Measurements from ENCODE around the gene STAP2.

Gene STAP2

DNA sequence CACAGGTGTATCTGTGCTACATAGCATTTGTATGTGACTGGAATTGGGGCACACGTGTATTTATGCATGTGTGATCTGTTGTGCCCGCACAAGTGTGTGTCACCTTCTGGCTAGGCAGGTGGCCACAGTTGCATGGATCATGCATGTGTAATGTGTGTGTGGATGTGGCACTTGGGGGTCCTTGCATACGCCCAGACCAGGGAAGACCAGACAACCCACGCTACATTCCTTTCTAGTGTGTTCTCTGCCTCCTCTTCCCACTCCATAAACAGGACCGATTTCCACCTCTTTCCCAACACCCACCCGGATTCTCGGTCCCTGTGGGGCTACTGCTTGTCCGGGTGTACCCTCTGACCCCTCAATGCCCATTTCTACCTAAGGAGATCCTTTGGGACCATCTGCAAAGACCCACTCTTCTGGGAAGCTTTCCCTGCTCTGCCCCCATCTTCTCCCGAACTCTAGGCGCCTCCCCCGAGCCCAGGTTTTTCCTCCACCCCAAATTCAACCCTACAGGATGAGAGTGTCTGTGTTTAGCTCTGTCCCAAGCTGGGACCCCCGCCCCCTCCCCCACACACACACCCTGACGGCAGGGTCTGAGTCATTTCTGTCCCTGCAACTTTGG, 12.3 kb downstream of the STAP2 start:
- no peak for DNase-seq

DNA sequence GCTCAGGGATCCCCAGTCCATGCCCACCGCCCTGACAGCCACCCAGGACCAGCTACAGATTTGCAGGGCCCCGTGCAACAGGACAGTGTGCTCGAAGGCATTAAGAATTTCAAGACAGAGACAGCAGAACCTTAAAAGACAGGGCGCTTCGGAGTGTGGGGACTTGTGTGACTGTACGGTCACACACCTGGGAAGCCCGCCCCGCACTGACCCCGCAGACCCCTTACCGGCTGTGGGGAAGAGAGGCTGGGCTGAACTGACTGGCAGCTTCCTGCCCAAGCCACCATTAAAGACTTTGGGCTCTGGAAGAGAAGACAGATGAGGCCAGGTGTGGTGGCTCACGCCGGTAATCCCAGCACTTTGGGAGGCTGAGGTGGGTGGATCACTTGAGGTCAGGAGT, 14.4 kb downstream of the STAP2 start:
- DNase-seq = no peak

DNA sequence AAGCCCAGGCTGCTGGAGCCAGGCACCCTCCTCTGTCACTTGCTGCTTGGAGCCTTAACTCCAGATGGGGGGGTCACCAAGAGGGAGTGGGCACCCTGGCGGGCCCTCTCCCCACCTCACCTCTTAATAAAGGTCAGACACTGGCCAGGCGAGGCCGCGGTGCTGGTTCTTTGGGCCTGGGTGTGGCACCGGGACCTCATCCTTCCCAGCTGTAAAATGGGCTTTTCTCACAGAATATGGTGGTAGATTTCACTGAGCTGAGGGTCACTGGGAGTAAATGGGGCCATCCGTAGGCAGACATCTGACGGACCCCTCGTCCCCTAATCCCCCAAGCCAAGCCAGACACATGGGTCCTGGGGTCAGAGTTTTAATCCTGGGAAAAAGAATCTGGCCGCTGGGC, 14.9 kb downstream of the STAP2 start:
- DNase-seq = no peak

GRCh38 chr19:4322942-4323665, 15.5 kb downstream of the STAP2 start:
- DNase-seq = no peak

DNA sequence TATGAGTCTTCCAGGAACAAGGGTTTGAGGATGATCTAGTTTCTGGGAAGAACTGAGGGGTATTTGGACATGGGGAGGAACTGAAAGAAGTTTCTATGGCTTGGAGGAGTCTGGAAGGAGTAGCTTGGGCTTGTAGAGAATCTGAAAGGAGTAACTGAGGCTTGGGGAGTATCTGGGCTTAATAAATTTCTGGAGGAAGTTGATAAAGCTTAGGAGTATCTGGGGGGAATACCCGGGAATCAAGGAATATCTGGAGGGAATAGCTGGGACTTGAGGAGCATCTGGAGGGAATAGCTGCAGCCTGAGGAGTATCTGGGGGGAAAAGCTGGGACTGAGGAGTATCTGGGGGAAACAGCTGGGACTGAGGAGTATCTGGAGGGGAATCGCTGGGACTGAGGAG, 18.2 kb downstream of the STAP2 start:
- no peak for DNase-seq

GRCh38 chr19:4319067-4319718, 19.4 kb downstream of the STAP2 start:
- no peak for DNase-seq

DNA sequence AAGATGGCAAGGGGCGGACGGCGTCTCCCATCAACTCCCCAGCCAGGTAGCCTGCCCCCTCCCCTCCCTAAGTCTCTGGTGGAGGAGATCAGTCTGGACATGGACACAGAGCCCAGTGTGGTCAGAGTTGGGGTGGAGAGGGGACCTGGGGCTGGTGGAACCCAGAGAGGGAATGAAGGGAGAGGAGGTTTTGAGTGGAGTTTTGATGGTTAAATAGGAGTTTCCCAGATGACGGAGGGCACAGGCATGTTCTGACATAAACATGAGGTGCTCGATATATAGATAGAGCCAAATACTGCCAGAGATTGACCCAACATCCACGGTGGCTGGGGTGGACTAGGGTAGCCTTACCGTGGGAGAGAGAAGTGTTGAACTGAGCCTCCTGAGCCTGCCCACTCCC, 20.2 kb downstream of the STAP2 start:
- no peak for DNase-seq

DNA sequence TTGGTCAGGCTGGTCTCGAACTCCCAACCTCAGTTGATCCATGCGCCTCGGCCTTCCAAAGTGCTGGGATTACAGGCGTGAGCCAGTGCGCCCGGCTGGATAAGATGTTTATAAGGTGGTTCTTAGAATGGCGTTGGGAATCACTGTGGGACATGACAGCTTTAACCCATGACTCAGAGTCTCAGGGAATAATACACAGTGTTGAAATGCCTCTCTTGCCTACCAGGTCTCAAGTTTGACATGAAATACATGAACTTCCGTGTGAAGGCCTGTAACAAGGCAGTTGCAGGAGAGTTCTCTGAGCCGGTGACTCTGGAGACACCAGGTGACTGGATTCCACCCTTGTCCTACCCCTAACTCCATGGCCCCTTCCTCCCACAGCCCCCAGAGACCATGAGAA, 21.7 kb downstream of the STAP2 start:
- DNase-seq = no peak

GRCh38 chr19:4313847-4314490, 24.7 kb downstream of the STAP2 start:
- DNase-seq = no peak

DNA sequence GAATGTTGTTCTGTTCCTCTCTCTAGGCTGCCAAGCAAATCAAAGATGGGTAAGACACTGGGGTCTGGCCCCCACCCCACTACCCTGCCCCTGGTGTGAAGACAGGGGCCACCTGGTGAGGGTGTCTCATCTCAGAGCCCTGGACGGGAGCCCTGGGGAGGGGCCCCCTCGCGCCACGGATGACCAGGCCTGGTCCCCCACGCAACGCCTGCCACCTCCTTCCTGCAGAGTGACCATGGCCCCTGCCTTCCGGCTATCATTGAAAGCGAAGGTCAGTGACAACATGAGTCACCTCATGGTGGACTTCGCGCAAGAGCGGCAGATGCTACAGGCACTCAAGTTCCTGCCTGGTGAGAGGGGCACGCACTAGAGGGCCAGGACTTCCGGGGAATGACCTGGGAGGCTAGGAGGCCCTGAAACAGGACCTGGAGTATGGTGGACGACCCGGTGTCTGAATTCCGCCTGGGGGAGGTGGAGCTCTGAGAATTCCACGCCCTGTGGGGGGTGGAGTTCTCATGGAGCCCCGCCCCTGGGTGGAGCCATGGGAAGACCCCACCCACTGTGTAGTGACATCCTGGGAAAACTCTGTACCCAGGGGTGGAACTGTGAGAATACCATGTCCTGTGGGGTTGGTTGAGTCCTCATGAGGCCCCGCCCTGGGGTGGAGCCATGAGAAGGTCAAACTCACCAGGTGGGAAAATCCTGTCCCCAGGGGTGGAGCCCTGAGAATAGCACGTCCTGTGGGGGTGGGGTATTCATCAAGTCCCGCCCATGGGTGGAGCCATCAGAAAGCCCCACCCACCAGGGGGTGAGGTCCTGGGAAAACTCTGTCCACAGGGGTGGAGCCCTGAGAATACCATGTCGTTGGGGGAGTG, 28.1 kb downstream of the STAP2 start:
- no peak for DNase-seq

DNA sequence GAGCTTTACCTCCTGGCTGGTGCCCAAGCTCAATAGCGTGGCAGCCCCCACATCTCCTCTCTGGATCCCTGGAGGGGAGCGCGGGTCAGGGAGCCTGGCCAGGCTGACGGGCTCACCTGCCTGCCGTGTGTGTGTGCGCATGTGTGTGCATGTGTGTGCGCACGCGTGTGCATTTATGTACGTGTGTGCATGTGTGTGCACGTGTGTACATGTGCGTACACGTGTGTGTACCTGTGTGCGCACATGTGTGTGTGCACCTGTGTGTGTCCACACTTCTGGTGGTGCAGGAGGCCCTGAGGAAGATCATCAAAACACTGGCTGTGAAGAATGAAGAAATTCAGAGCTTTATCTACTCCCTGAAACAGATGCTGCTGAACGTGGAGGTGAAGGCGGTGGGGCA, 33.0 kb downstream of the STAP2 start:
- DNase-seq = no peak

DNA sequence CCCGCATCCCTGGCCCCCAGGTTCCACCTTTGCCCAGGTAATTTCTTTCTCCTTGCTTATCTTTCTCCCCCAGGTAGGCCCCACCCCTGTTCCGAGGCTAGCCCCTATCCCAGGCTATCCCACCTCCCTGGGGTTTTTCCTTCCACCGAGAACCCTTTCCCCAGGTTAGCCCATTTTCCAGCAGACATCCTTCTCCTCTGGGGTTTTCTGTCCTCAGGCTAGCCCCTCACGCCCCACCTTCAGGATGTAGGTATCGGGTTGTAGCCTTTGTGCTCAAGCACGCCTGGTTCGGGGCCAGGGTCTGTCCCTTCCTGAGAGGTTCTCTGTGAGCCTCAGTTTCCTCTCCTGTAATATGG, 33.4 kb downstream of the STAP2 start:
- DNase-seq = no peak

DNA sequence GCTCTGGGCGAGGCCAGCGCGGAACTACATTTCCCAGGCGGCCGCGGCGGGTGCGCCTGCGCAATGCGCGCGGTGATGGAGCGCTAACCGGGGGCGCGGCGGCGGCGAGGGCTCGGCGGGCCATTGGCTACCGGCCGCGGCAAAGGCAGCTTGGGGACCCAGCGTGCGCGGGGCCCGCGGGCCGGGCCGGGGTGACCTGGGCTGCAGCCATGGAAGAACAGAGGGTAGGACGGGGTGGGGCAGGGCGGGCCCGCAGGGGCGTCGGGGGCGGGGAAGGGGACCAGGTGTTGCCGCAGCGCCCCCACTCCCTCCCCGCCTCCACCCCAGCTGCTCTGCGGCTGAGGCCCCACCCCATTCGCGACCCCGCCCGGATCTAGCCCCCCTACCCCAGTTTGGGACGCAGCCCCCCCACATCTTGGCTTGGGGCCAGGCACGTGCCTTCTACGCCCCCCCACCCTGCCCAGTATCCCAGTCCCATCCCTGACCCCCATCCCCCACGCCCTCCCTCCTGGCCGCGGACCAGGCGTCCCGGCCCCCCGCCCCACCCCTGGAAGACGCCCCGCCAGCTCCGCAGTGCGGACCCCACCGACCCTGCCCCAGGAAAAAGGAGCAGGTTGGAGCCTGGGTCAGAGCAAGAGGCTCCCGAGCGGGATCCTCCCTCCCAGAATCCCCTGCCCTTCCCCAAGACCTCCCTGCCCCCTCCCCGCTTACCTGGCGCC, 33.9 kb downstream of the STAP2 start, which contains the start of gene FSD1:
TSS of gene FSD1 (plus strand) at position 61 of the 719 bp plus-strand sequence. CDS start at position 210, 149 bp downstream.
- DNase-seq = peak in 5 of 6 experiments; percentile 45 to 57 (median 50)

- DNase-seq = no peak
Measured at GRCh38 chr19:4303819-4304537, 34.6 kb downstream of the STAP2 start.

GRCh38 chr19:4302243-4302640, 36.4 kb downstream of the STAP2 start, which contains the start of gene TMIGD2:
TSS of gene TMIGD2 (minus strand) at chr19:4302389. CDS start at chr19:4302385, 4 bp downstream.
- DNase-seq = peak in 3 of 6 experiments; percentile 24 to 36 (median 30)

DNA sequence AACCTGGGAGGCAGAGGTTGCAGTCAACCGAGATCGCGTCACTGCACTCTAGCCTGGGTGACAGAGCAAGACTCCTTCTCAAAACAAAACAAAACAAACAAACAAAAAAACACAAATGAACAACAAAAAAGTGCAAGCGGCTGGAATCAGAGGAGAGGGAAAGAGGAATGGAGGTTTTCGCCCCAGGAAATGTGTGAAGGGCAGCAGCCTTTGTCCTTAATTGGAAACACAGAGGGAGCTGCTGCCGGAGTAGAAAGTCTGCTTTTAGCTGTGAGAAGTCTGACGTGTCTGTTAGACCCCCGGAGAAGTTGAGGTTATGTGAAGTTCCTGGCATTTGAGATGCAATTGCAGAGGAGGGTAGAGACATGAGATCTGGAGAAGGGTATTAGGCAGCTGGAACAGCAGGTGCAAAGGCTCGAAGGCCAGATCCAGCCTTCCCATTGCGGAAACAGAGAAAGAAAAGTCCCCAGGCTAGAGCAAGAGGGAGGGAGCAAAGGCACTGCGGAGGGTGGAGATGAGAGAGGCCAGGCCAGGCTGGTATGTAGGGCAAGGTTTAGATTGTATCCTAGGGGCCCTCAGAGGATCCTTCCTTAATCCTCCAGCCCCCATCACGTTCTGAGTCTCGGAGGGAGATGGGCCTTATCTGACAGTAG, 36.9 kb downstream of the STAP2 start:
- DNase-seq = peak in 1 of 6 experiments; percentile 55

DNA sequence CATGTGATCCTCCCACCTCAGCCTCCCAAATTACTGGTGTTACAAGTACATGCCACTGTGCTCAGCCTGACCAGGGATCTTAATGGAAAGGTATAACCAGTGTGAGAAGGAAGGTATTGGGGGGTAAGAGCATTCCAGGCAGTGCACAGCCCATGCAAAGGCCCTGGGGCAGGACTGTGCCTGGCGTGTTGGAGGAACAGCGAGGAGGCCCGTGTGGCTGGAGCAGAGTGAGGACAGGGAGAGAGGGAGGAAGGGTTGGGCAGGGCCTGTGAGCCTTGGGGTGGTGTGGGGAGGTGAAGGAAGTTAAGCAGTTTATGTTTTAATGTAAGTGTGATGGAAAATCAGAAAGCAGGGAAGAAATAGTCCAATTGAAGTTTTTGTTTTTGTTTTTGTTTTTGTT, 38.0 kb downstream of the STAP2 start:
- no peak for DNase-seq

DNA sequence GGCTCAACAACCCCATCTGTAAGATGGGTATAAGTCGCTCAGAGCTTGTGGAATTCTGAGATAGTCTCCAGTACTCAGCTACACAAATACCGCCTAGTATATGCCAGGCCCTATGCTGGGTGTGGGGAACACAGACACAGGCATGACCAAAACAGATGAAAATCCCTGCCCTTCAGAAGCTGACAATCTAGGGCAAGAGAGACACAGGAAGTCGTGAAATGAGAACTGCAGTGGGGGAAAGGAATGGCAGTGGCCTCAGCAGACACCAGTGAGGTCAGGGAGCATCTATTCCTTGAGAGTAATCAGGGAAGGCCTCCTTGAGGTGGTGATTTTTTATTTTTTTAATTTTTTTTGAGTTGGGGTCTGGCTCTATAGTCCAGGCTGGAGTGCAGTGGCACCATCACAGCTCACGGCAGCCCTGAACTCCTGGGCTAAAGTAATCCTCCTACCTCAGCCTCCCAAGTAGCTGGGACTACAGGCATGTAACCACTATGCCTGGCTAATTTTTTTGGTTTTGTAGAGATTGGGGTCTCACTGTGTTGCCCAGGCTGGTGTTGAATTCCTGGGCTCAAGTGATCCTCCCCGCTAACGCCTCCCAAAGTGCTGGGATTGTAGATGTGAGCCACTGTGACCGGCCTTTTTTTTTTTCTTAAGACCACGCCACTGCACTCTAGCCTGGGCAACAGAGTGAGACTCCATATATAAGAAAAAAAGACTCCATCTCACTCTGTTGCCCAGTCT, 39.6 kb downstream of the STAP2 start:
- no peak for DNase-seq

DNA sequence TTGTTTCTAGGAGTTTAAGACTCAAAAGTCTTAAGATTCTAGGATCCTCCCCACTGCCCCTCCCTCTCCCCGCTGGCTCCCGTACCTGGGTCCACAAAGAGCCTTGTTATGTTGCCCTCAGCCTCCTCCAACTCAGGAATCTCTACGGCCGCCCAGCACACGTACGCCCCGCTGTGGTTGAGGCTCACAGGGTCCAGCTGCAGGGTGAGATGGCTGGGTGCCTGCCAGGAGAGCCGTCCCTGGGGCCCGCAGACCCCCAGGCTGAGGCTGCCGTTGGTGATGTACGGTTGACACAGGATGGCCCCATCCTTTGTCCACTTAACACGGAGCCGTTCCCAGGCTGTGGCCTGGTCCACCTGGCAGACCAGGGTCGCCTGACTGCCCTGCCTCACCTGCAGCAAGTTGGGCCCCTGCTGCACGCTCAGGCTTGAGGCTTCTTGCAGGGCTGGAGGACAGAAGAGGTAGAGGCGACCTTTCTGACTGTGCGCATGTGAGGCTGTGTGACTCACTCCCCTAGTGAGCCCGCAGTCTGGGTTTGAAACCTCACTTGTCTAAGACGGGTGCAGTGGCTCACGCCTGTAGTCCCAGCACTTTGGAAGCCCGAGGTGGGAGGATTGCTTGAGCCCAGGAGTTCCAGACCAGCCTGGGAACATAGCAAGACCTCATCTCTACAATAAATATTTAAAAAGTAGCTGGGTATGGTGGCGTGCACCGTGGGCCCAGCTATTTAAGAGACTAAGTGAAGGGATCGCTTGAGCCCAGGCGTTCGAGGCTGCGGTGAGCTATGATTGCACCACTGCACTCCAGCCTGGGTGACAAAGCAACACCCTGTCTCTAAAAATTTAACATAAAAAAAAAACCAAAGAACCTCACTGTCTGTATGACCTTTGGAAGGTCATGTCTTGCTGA, 40.5 kb downstream of the STAP2 start:
- DNase-seq = no peak

Data from stimulated activated naive CD4-positive, alpha-beta T cell (primary cell).